Keratinocyte (primary cell): ENCODE data around the gene LRRC2. TPM values are rescaled to one million over a fixed set of nuclear protein-coding genes. Genes with fewer than 3 reads are reported as not detected.

Experiments used
- DNase-seq: peaks from one replicate; pipeline ENCODE4 v3.0.0-alpha.2; 2011; ENCODE audit warnings: low read depth, missing footprints, low spot score
- FAIRE-seq: peaks from 2 replicates; lab custom pipeline; 2011; peaks lifted over from hg19 to GRCh38; lab: Jason Lieb, UNC
- H2AFZ ChIP-seq: 2 replicates; pipeline ENCODE4 v1.6.0; 2012; ENCODE audit warnings: low read length, control low read depth, inconsistent platforms; ENCODE audit not compliant: control insufficient read depth
- H3K27ac ChIP-seq: 2 replicates; pipeline ENCODE4 v1.5.1; 2011; ENCODE audit warnings: low read length; ENCODE audit not compliant: control insufficient read depth, insufficient read depth
- H3K27me3 ChIP-seq: 3 replicates; pipeline ENCODE4 v1.6.0; 2011; ENCODE audit warnings: low read length; ENCODE audit not compliant: control insufficient read depth, insufficient read depth; ENCODE audit errors: extremely low read depth
- H3K36me3 ChIP-seq, 2 experiments: 2 replicates in 1 of 2; 3 replicates in 1 of 2; pipeline ENCODE4 v1.5.1; 2011; ENCODE audit warnings: low read length in 2 of 2, mild to moderate bottlenecking in 1 of 2; ENCODE audit not compliant: control insufficient read depth in 2 of 2, insufficient read depth in 2 of 2; ENCODE audit errors: extremely low read depth in 1 of 2
- H3K4me1 ChIP-seq: 3 replicates; pipeline ENCODE4 v1.5.1; 2011; ENCODE audit warnings: low read length; ENCODE audit not compliant: control insufficient read depth, insufficient read depth; ENCODE audit errors: extremely low read depth
- H3K4me2 ChIP-seq: 3 replicates; pipeline ENCODE4 v1.6.0; 2011; ENCODE audit warnings: low read depth, low read length; ENCODE audit not compliant: control insufficient read depth, insufficient read depth; ENCODE audit errors: extremely low read depth
- H3K4me3 ChIP-seq, 3 experiments: fragments of 200-600 bp in 1 of 3; sonication (generic) in 1 of 3; 2 replicates in 2 of 3; 3 replicates in 1 of 3; pipeline ENCODE4 v1.5.1; 2011 to 2016; ENCODE audit warnings: low read length in 3 of 3, mild to moderate bottlenecking in 3 of 3, control low read depth in 2 of 3, inconsistent platforms in 1 of 3, low read depth in 1 of 3, mixed read lengths in 1 of 3, mixed run types in 1 of 3, moderate library complexity in 1 of 3; ENCODE audit not compliant: control insufficient read depth in 2 of 3, insufficient read depth in 2 of 3; ENCODE audit errors: extremely low read depth in 1 of 3
- H3K79me2 ChIP-seq: 2 replicates; pipeline ENCODE4 v1.6.0; 2012; ENCODE audit warnings: low read length; ENCODE audit not compliant: control insufficient read depth, insufficient read depth
- H3K9ac ChIP-seq: 3 replicates; pipeline ENCODE4 v1.6.0; 2011; ENCODE audit warnings: low read length; ENCODE audit not compliant: control insufficient read depth, insufficient read depth; ENCODE audit errors: extremely low read depth
- H3K9me1 ChIP-seq: 3 replicates; pipeline ENCODE4 v1.6.0; 2011; ENCODE audit warnings: low read length; ENCODE audit not compliant: control insufficient read depth, insufficient read depth; ENCODE audit errors: extremely low read depth
- H3K9me3 ChIP-seq: 2 replicates; pipeline ENCODE4 v1.5.1; 2012; ENCODE audit warnings: low read depth, low read length; ENCODE audit not compliant: control insufficient read depth
- H4K20me1 ChIP-seq: 3 replicates; pipeline ENCODE4 v1.6.0; 2011; ENCODE audit warnings: low read length; ENCODE audit not compliant: control insufficient read depth, insufficient read depth; ENCODE audit errors: extremely low read depth
- EZH2 ChIP-seq: IDR thresholded peaks from one replicate; pipeline ENCODE4 v1.6.1; 2012; ENCODE audit warnings: inconsistent platforms, mild to moderate bottlenecking, low read length, moderate library complexity
- dilution Hi-C: fragments of 300-500 bp; cut with MboI; formaldehyde crosslinking; loops from one replicate; pipeline ENCODE4 v1.7.0; 2020; ENCODE audit warnings: low sequenced_read_pairs; ENCODE audit not compliant: extremely low pct_ligation_motif_present
- polyA plus RNA-seq, 5 experiments: library from polyadenylated mRNA; depleted of rRNA in 3 of 5; stranded (reverse) in 3 of 5; stranded (forward) in 1 of 5; unstranded in 1 of 5; fragments of >200 nt; gene quantifications; 1 replicate in 1 of 5; 2 replicates in 3 of 5; 3 replicates in 1 of 5; pipeline versions ENCODE4 v1.2.1 to v1.2.3, GENCODE V29; 2011 to 2012; ENCODE audit warnings: missing spikeins in 2 of 5, low read depth in 1 of 5, low replicate concordance in 1 of 5
- TF ChIP-seq, protein P1 (sequence below), 3 experiments: IDR thresholded peaks in 1 of 3; conservative IDR thresholded peaks in 1 of 3; optimal IDR thresholded peaks in 1 of 3; 2 replicates in 2 of 3; 3 replicates in 1 of 3; pipeline versions ENCODE3 to v1.5.1; 2011; ENCODE audit warnings: low read length in 3 of 3, mild to moderate bottlenecking in 3 of 3, moderate library complexity in 2 of 3, control low read depth in 1 of 3, inconsistent platforms in 1 of 3; ENCODE audit not compliant: insufficient read depth in 2 of 3; ENCODE audit errors: extremely low read depth in 1 of 3

The LRRC2 gene
- polyA plus RNA-seq, 1 donor (not counting 4 experiments of a cell fraction or from before 2014, with no cell fraction given), result 0.51 TPM

DNA sequence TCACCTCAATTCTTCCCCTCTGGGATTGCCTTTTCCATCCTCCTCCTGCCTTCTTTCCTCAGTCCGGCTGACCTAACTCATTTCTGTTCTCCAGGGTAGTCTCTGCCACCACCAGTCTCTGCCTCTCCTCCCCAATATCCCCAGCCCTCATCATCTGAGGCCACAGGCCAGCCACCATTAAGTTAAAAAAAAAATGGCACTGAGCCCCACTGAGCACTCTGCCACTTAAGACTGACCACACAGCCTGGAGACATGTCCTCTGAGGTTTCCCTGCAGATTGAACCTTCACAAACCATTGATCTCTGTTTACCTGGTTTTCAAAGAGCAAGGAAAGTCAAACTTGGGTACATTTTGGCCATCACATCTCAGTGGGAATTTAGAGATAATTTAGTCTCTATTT is 13.6 kb downstream of the LRRC2 start:
- Histone ChIP-seq H3K9ac (no peak overlapping the region), H2AFZ (no peak overlapping the region), H3K27me3 (no peaks in the 10 kb centered on the region), H3K36me3 (no peaks in the 10 kb centered on the region), H3K4me2 (no peak overlapping the region), H4K20me1 (no peaks in the 10 kb centered on the region), H3K4me1 (peaks cover 7% of the 10 kb centered on the region), H3K9me3 (peaks cover 1% of the 10 kb centered on the region), H3K9me1 (no peaks in the 10 kb centered on the region), H3K79me2 (no peaks in the 10 kb centered on the region), H3K4me3 (no peak overlapping the region), H3K27ac (no peak overlapping the region)
- dilution Hi-C loops, result no loop called here
- no peak for FAIRE-seq
- TF ChIP-seq EZH2, result no peak
- TF ChIP-seq, protein P1, sequence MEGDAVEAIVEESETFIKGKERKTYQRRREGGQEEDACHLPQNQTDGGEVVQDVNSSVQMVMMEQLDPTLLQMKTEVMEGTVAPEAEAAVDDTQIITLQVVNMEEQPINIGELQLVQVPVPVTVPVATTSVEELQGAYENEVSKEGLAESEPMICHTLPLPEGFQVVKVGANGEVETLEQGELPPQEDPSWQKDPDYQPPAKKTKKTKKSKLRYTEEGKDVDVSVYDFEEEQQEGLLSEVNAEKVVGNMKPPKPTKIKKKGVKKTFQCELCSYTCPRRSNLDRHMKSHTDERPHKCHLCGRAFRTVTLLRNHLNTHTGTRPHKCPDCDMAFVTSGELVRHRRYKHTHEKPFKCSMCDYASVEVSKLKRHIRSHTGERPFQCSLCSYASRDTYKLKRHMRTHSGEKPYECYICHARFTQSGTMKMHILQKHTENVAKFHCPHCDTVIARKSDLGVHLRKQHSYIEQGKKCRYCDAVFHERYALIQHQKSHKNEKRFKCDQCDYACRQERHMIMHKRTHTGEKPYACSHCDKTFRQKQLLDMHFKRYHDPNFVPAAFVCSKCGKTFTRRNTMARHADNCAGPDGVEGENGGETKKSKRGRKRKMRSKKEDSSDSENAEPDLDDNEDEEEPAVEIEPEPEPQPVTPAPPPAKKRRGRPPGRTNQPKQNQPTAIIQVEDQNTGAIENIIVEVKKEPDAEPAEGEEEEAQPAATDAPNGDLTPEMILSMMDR (optimal IDR thresholded peaks at IDR 0.05 in 1 of 3, IDR thresholded peaks at IDR 0.05 in 1 of 3, conservative IDR thresholded peaks at IDR 0.05 in 1 of 3; ENCODE audit: extremely low read depth in 1 of 3, insufficient read depth in 2 of 3, low read length in 3 of 3), result no peak
- DNase-seq, result no peak

DNA sequence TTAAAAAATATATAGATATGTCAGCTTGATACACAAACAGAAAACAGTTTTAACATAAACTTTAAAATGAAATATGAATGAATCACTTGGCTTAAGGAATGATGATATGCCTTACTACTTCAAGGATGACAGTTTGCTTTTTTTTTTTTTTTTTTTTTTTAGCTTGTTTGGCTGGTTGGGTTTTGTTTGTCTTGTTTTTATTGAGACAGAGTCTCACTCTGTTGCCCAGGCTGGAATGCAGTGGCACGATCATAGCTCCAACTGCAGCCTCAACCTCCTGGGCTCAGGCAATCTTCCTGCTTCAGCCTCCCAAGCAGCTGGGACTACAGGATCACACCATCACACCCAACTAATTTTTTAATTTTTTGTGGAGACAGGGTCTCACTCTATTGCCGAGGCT is 14.5 kb downstream of the LRRC2 start:
- H3K4me1 ChIP-seq, result no peaks in the 10 kb centered on the region
- no peak overlapping the region for H3K4me3 ChIP-seq
- no peak for DNase-seq
- TF ChIP-seq EZH2, result no peak
- TF ChIP-seq, protein P1 (optimal IDR thresholded peaks at IDR 0.05 in 1 of 3, IDR thresholded peaks at IDR 0.05 in 1 of 3, conservative IDR thresholded peaks at IDR 0.05 in 1 of 3; ENCODE audit: extremely low read depth in 1 of 3, insufficient read depth in 2 of 3, low read length in 3 of 3), result no peak
- no peak for FAIRE-seq
- H4K20me1 ChIP-seq, result no peaks in the 10 kb centered on the region
- H3K4me2 ChIP-seq, result no peak overlapping the region
- H3K79me2 ChIP-seq, result no peaks in the 10 kb centered on the region
- no peak overlapping the region for H3K9ac ChIP-seq
- H3K27me3 ChIP-seq, result no peaks in the 10 kb centered on the region
- peaks cover 1% of the 10 kb centered on the region for H3K9me3 ChIP-seq
- no peaks in the 10 kb centered on the region for H3K36me3 ChIP-seq
- no peaks in the 10 kb centered on the region for H3K9me1 ChIP-seq
- no peak overlapping the region for H3K27ac ChIP-seq
- H2AFZ ChIP-seq, result no peak overlapping the region
- dilution Hi-C loops, result no loop called here
